Stimulated activated CD8-positive, alpha-beta memory T cell treated with anti-CD3 and anti-CD28 coated beads, Interleukin-15, amount 100 ng/mL, for 4 hours (primary cell): ENCODE measurements around the gene CAP2.
"Not testable (repeated sequence)": the region's sequence is repeated elsewhere in the genome, so short reads cannot be mapped to it uniquely, and the experiment has no call there.

Source experiments
- DNase-seq, 2 donors: peaks; one replicate each; pipeline ENCODE4 v3.0.0-alpha.2; 2020; ENCODE audit warnings: low read depth in 2 of 2

CAP2 gene

GRCh38 chr6:17580518-17581048, 187.2 kb downstream of the CAP2 start:
- DNase-seq = no peak

DNA sequence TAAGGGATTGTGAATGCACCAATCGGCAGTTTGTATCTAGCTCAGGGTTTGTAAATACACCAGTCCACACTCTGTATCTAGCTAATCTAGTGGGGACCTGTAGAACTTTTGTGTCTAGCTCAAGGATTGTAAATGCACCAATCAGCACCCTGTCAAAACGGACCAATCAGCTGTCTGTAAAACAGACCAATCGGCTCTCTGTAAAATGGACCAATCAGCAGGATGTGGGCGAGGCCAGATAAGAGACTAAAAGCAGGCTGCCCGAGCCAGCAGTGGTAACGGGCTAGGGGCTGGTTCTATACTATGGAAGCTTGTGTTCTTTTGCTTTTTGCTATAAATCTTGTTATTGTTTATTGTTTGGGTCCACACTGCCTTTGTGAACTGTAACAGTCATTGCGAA, 187.9 kb downstream of the CAP2 start:
- DNase-seq = not testable (repeated sequence)

- DNase-seq = no peak
Measured at GRCh38 chr6:17583811-17584210, 190.4 kb downstream of the CAP2 start.

- no peak for DNase-seq
Measured at GRCh38 chr6:17584241-17584803, 190.9 kb downstream of the CAP2 start.

DNA sequence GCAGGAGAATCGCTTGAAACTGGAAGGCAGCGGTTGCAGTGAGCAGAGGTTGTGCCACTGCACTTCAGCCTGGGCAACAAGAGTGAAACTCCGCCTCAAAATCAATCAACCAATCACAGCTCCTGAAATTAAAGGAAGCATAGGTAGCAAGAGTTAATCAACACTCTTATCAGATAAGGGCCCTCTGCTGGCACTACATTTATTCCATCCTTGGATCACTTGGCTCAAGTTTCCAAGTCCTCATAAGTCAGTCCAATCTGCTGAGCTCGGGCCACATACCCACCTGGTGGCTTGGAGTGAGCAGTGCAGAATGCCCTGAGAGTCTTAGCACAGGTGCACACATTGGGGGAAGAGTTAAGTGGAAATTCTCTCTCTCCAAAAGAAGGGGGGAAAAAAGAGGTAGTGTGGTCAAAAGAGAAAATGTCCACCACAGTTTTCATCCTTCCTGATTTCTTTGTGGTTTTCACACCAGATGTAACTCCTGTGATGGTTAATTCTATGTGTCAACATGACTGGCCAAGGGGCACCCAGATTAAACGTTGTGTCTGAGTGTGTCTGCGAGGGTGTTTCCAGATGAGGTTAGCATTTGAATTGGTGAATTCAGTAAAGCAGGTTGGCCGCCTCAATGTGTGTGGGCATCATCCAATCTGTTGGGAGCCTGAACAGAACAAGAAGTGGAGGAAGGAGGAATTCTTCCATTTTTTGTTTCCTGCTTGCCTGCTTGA, 192.5 kb downstream of the CAP2 start:
- DNase-seq = no peak

GRCh38 chr6:17586623-17587022, 193.2 kb downstream of the CAP2 start:
- DNase-seq = not testable (repeated sequence)

GRCh38 chr6:17588011-17588410, 194.6 kb downstream of the CAP2 start:
- DNase-seq = no peak

GRCh38 chr6:17589406-17590096, 196.2 kb downstream of the CAP2 start:
- no peak for DNase-seq

DNA sequence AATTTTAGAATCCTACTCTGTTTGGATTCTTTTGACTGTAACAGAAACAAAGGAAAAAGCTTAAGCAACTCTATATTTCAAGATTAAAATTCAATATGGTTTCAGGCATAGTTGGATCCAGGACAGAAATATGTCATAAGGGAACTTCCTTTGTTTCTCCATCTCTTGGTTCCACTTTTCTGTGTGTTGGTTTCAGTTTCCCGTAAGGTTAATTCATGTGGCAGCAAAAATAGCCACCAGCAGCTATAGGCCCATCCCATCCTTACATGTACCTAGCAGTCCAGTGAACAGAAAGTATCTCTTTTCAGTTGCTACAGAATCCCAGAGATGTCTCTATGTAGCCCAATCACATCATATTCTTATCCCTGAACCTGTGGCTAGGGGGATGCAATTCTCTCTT, 197.9 kb downstream of the CAP2 start:
- DNase-seq = no peak

GRCh38 chr6:17593246-17593645, 199.9 kb downstream of the CAP2 start:
- no peak for DNase-seq

GRCh38 chr6:17596085-17596484, 202.7 kb downstream of the CAP2 start:
- DNase-seq = no peak

GRCh38 chr6:17599877-17600526, 206.6 kb downstream of the CAP2 start, which contains the start of gene FAM8A1:
FAM8A1 (plus strand) TSS chr6:17600302; CDS start chr6:17600410, 108 bp downstream.
- peak; percentile 87 to 93 for DNase-seq

- DNase-seq = peak in 1 of 2 donors; percentile 25
Measured at GRCh38 chr6:17600527-17601385, 207.4 kb downstream of the CAP2 start.

DNA sequence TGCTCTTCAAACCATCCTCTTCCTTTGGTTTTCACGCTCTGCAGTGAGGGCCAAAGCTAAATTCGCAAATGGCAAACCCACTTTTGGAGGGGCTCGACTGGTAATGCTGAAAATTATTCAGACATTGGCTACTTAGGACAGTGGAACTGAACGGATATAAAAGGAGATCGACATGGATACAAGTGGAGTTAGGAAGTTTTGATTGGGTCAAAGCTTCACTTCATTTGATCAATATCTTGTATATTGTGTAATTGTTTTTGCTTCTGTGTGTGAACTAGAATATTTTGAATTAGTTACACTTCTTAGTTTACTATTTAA, 207.9 kb downstream of the CAP2 start:
- DNase-seq = no peak

DNA sequence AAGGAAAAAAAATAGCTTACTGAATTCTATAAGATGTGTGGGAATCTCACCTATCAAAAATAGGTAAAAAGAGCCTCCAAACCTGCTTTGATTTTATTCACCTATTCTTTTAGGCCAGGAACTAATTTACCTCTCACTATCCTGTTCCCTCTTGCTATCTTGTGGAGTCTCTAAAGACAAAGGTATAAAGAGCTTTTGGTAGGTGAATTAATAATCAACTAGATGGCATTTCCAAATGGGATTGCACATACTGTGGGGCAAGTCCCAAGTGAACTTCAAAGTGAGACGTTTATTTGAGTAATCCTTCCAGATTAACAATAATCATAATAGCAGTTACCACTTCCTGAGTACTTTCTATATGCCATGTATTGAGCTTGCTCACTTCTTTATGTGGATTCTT, 209.5 kb downstream of the CAP2 start:
- no peak for DNase-seq

GRCh38 chr6:17606606-17607005, 213.2 kb downstream of the CAP2 start:
- no peak for DNase-seq
